GM21526 (cell line): Measurements from ENCODE around the gene NRXN2.
"Not testable (repeated sequence)": the region's sequence is repeated elsewhere in the genome, so short reads cannot be mapped to it uniquely, and the experiment has no call there.

Experiments
- ATAC-seq: cut with Tn5 transposase; IDR thresholded peaks from one replicate; pipeline ENCODE4 v1.9.1; 2021; ENCODE audit warnings: moderate library complexity; ENCODE audit not compliant: unreplicated experiment, low FRiP score

NRXN2 gene

DNA sequence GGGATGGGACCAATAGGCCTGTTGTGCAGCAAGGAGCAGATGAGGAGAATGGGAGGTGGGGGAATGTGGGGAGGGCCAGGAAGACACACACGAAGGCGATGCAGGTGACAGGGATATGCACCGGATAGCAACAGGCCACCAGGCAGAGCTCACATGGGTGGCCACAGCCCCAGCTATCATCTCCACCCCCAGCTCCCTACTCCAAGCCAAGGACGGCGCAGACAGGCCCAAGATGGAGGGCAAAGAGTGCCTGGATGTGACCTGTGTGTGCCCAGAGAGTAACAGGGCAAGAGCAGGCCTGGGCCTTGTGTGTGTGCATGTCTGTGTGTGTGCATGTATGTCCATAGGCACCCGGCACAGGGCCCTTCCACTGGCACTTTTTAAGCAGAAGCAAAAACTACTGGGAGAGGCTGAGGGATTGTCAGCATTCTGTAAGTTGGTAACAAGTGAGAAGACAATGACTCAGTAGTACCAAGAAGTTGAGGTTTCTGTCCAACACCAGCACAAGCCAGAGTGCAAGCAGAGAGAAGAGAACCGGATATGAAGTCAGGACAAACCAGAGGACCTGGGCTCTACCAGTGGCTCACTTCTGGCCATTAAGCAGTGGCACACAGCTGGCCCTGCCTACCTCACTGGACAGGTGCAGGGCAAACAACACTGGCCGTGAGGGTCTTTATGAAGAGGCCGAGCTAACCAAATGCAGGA lies 36.4 kb downstream of the NRXN2 start:
- no peak for ATAC-seq

DNA sequence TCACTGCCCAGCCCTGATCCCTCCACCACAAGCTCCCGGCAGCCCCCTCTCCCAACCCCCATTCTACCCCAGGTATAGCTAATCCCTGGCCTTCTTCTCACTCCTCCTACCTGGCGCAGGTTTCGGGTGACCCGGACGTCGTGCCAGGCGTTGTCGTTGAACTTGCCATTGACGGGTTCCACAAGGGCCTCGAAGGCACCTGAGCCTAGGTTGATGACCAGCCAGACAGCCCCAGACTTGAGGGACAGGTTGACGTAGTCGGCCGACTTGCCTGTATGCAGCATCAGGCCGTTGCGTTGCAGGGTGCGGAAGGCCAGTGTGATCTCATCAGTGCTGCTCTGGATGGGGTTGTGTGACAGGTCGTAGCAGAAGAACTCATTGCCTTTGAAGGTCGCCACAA lies 37.5 kb downstream of the NRXN2 start:
- ATAC-seq: no peak

DNA sequence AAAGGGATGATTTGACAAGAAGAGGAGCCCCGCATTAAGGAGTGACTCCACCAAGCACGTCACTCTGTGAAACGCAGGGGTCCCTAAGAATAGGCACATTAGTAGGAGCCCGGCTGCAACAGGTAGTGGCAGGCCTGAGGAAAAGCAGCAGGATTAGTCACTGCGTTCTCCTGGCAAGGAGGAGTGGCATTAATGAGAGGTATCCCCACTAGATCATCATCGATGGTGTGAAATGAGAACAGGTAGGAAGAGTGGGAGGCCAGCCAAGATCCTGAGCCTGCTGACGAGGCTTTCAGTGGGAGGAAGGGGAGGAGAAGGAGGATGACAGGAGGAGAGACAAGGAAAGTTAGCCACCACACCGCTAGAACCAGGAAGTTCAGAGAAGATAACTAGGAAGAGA lies 38.6 kb downstream of the NRXN2 start:
- ATAC-seq: no peak

DNA sequence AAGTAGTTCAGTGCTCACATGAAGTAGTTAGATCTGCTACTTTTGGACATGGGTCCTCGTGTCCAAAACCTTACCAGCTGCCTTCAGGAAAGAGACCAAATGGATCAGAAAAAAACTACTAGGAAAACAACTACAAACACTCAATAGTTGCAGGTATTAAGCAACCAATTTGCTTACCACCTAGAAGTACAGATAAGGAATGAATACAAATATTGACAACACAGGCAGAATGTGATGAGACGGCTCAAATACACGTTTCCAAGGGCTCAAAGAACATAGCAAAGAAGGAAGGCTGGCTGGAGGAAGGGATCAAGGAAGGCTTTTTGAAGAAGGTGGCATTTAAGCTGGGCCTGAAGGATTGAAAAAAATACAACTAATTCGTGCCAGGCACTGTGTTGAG lies 41.8 kb downstream of the NRXN2 start:
- no peak for ATAC-seq

DNA sequence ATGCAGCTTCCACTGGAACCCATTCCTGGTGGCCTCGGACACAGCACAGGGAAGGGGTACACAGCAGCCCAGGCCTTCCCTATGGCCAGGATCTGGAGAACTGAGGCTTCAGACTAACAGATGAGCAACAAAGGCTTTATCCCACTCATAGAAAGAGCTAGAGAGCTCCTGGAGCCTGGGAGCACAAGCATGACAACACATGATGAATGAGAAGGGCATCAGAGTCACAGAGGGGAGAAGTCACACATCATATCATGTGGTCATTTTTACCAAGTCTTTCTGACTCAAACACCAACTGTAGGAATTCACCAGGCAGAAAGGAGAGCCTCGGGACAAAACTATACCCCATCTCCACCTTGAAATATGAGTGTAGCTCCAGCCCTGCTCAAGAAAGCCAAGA lies 43.2 kb downstream of the NRXN2 start:
- no peak for ATAC-seq

DNA sequence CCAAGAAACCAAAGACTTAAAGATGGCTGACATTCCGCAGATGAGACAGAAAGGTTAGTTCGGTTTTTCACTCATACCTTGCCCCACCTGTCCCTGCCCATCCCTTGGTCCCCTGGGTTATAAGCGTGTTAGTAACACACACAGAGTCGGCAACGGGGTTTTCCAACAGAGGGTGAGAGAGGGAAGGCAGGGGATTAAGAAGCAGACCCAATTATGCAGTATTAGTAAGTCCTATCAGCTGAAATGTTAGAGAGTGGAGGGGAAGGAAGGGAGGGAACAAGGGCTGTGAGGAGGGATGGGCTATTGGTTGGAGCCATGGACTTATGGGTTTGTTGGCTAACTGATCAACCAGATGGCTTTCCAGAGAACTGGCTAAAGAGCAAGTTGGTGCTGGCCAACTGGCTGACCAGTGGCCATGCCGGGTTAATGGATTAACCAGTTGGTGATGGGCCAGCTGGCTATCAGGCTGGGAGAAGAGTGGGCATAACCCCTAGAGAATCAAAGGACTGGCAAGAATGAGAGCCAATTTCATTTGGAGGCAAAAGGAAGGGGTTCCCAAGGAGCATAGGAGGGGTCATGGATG lies 45.5 kb downstream of the NRXN2 start:
- no peak for ATAC-seq

DNA sequence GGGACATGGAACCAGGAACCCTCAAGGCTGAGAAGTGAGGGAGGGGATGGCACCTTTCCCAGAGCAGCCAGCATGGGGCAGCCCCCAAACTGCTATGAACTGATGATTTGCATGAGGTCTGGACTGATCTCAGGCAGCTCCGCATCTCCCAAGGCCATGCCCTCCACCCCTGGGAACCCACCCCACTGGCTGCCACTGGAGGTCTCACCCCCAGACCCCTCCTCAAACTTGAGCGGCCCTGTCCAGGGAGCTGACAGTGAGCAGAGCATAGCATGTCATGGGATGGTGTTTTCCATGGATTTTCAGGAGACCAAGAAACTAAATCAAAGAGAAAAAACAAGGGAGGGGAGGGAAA lies 46.8 kb downstream of the NRXN2 start:
- ATAC-seq: no peak

DNA sequence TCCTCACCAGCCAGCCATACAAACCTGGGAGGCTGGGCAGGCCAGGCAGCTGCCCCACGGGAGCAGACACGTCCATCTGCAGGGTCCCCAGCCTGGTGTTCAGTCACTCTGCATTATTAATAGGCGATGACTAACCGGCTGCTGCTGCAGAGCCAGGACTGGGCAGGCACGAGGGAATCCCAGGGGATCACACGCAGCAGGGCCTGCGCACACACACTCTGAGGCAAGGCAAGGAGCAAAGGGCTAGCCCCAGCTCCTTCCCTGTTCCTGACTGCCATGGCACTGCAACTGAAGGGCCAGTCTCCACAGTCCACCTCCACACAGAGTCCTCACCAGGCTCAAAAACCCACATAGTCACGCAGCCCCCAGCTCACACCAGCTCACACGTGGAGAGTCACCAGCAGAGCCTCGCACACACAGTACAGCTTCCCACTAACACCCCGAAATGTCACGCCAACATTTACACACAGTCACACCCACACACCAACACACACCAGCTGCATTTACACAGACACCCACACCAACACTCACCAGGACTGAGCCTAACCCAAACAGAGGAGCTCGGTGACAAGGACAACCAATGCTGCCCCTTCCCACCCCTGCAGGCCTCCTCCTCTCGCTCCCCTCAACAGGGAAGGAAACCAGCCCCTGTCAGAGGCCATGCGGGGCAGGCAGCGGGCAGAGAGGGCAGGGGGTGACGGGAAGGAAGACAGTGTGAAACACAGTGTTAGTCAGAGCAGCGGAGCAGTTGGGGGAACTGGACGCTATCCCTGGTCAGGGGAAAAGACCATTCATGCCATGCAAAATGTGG lies 47.3 kb downstream of the NRXN2 start:
- no peak for ATAC-seq

DNA sequence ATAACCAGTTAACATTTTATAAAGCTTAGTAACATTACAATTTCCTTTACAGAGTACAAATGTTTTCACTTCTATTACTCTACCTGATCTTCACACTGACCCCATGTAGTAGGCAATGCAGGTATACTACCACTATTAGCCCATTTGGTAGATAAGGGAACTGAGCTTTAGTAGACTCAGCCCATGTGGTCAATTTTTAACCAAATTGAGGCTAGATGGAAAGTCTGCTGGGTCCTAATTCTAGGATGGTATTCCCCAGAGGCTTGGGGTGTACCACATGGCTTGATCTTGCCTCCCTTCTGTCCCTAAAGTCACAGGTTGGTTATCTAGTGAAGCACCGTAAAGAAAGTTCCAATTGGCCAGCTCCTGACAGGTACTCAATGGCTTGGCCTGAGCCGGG lies 48.2 kb downstream of the NRXN2 start:
- no peak for ATAC-seq

DNA sequence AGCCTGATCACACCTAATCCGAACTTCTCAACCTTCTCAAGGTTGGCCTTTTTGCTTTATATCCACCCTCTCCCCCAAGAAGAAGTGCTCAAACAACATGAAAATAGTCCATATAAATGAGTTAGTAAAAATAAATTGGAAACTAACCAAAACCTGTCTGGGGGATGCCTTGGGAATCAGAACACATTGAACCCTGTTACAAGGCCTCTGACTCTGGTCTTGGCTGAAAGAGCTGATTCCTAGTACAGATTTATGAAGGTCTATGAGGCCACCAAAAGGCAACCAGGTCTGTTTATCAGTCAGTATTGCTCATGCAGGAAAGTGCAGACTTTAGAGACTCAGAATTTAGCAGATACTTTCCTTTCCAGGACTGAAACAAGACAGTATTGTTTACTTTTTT lies 49.7 kb downstream of the NRXN2 start:
- no peak for ATAC-seq

DNA sequence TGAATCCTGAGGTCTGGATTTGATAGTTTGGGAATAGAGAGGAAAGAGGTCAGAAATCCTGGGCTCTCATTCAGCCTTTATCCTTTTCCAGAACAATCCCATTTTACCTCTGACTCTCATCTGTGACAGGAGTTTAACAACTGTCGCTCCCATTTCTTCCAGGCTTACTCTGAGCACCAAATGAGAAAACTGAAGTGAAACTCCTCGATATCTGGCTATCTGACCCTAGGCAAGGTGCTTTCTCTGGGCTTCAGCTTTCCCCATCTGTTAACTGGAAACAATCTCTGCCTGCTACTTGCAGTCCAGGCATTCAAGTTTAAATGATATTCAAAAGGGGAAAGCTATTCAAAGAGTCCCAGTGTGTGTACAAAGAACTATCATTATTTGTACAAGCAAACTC lies 50.1 kb downstream of the NRXN2 start:
- no peak for ATAC-seq

DNA sequence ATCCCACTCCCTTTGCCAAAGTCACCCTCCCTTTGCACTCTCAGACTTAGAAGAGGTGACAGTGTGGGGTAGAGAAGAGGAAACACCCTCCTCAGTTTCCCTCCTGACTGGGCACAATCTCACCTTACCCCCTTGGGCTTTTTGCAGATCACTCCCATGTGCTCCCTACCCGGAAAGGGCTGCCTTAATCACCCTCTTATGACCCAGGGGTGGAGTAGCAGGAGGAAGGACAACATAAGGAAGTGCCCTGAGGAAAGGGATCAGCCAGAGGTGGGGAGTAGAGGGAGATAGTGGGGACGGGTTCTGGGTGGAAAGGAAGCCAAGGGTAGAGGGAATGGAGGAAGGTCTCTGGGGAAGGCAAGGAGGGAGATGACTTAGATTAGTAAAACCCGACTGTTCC lies 52.0 kb downstream of the NRXN2 start:
- ATAC-seq: no peak

DNA sequence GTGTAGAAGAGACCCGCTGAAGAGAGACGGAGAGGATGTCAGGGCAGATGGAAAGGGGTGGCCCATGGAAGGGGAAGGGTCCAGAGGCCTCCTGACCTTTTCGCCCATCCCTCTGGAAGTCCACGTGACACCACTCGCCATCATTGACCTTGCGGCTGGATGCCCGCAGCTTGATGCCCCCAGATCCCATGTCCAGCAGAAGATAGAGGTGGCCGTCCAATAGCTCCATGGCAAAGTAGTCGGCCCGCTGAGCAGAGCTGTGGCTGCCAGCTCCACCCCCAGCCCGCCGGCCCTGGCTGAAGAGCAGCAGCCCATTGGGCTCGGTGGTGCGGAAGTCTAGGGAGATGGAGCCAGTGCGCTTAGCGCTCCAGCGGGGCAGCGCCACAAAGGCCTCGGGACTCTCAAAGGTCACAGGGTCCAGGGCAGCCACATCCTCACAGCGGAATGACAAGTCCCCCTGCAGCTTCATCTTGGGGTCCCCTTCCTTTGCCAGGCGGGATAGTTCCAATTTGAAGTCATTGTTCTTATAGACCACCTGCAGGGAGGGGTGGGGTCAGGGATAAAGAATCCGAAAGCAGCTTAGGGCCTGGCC lies 55.7 kb downstream of the NRXN2 start:
- no peak for ATAC-seq

DNA sequence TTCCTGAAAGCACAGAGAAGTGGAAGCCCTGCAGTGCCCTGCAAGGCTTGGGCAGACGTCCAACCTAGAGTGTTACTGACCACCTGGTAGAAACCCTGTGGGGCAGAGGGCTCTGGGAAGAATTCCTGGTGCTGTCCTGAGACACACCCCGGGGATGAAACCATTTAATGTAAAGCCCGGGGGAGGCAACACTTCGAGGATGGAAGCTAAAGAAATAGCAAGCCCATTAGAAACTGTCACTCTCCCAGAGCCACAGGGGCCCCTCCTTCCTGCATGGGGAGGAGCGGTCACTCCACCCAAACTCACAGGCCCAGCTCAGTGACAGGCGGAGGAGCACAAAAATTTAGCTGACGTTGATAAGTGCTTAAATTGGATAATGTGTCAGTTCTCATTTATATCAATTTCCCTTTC lies 57.6 kb downstream of the NRXN2 start:
- ATAC-seq: no peak

DNA sequence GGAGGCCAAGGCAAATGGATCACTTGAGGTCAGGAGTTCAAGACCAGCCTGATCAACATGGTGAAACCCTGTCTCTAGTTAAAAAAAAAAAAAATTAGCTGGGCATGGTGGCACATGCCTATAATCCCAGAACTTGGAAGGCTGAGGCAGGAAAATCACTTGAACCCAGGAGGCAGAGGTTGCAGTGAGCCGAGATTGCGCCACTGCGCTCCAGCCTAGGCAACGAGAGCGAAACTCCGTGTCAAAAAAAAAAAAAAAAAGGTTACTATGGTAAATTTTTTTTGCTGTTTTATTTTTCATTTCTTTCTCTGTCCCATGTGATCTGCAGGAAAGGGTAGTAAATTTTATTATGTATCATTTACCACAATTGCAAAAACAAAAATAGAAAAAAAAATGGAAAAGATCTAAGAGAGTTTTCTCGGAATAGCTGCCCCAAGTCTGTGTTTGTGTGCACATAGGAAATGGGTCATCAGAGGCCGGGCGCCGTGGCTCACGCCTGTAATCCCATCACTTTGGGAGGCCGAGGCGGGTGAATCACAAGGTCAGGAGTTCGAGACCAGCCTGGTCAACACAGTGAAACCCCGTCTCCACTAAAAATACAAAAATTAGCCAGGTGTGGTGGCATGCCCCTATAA lies 58.6 kb downstream of the NRXN2 start:
- not testable (repeated sequence) for ATAC-seq

DNA sequence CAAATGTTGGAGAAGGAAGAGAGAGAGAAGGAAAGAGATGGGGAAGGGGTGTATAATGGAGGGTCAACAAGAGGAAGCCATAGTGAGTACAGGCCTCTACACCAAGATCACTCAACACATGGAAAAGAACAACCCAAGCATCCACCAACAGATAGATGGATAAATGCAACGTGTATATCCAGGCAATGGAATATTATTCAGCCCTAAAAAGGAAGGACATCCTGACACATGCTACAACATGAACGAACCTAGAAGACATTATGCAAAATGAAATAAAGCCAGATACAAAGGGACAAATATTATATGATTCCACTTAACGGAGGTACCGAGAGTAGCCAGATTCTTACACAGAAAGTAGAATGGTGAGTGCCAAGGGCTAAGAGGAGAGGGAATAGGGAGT lies 59.3 kb downstream of the NRXN2 start:
- no peak for ATAC-seq

DNA sequence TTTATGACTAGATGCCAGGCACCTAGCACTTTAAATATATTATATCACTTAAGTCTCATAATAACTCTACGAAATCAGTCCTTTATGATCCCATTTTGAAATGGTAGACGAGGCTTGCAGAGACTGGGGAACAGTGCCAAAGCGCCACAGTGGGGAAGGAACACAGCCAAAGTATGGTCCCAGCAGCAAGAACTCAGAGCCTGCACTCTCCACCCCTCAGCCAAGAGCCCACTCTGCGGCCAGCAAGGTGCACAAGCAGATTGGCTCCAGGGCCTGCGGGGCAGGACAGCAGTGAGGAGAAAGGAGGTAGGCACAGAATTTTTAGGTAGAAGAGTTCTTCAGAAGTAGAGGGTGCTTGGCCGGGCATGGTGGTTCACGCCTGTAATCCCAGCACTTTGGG lies 61.4 kb downstream of the NRXN2 start:
- no peak for ATAC-seq

DNA sequence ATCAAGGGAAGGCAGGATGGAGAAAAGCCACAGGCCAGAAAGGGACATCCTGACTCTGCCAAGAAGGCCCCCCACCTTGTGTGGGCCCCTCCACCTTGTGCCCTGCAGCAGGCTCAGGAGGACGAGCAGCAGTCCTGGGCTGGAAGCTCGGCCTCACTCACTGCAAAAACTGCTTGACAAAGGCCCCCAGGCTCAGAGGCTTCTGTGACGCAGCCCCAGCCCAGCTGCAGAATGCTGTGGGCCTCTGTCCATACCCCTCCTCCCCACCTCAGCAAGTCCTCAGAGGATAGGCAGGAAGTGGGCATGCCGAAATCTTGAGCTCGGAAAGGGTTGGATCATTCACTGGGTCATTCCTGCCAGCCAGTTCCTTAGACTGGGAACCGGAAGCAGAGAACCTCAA lies 61.9 kb downstream of the NRXN2 start:
- ATAC-seq: no peak

DNA sequence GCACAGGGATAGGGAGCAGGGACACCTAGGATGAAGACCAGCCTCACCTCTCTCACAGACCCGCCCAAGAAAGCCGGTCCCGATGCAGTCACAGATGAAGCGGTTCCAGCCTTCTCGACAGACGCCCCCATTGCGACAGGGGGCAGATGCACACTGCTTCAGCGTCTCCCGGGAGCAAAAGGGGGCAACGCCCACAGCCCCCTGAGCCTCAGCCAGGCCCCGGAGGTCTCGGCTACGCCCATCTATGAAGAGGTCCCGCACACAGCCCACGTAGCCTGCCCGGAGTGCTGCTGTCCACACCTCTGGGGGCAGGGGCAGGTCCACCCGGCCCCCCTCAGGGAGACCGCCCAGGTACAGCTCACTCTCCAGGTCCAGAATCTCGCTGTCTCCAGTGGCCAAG lies 62.3 kb downstream of the NRXN2 start:
- no peak for ATAC-seq

DNA sequence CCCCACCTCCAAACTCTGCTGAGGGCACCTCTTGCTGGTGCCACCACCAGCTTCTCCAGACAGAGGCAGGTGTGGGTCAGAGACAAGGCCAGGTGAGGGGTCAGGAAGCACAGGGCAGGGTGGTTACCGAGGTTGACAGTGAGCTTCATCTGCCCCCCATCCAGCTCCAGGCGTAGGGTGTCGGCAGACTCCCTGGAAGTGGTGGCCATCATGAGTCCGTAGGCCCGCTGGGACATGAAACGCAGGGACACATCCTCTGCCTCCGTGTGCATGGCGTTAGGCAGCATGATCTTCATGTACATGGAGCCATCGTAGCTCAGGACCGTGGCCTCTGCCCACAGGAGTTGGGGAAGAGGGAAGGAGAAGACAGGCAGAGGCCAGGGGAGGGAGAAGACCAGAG lies 62.8 kb downstream of the NRXN2 start:
- ATAC-seq: no peak
